HG03060 (cell line): ENCODE results near the gene HOXC5.
"Not testable (repeated sequence)": the region's sequence is repeated elsewhere in the genome, so short reads cannot be mapped to it uniquely, and the experiment has no call there.

Source experiments
- ATAC-seq: cut with Tn5 transposase; IDR thresholded peaks from one replicate; pipeline ENCODE4 v1.9.1; 2021; ENCODE audit warnings: low read depth, moderate number of reproducible peaks; ENCODE audit not compliant: unreplicated experiment

Gene HOXC5

DNA sequence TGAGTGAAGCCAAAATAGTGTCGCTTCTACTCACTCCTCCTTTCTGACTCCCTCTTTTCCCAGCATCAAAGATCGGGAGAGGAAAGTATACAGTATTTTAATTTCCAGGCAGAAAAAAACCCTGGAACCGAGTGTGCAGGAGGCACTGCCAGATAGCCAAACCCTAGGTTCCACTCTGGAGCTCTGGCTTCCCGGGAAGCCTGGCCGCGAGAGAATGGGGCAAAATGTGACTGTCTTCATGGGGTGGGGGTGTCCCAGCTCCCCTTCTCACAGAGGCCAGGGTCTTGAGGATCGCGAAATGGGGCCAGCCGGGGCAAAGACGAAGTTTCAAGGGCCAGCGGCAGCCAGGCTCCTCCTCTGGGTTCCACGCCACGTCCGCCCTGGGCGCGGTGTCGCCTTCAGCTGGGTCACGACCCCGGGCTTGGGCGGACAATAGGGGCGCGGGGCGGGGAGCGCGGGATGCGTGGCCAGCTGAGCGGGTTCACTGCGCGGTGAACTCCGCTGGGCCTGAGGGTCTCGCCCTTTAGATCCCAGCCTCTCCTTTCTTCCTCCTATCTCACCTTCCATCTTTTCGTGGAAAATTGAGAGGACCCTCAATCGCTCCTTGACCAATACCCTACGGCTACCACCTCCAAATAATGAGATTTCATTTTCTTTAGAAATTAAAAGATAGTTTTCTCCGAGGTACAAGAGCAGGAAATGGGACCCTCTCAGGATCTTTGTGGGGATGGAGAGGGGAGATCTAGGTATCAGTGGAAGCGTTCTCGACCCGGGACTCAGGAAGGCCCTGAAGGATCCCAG lies 27.5 kb downstream of the HOXC5 start:
- ATAC-seq = no peak

DNA sequence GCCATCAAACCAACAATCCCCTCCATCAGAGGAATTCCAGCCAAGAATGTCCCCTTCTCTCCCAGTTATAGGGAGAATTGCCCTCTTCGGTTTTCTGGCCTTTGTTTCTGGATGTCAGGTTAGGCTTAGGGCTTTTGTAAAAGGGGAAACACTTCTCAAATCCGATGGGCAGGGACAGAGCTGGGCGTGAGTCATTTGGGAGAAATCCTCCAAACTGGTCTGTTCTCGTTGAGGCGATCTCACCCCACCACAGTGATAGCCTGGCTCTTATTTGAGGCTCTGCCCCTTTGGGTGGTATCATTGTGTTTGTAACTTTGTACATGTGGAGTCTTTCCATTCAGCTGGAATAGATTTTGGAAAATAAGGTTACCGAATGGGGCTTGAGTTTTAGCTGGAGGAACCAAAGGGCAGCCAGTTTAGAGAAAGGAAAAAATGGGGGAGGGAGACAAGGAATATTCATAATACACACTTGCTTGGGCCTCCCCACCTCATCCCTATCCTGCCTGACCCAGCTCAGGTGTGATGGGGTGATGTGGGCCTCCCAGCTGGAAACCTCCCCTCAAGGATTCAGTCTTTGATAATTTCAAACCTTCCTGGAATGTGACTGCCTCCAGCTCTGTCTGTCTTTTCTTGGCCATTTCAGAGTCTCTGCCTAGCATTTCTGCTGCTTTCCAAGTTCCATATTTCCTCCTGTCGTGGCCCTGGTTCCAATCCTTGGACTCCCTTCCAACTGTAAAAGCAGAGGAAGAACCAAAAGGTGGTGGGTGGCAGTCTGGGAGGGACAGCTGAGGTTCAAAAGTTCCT lies 28.3 kb downstream of the HOXC5 start:
- ATAC-seq = no peak

DNA sequence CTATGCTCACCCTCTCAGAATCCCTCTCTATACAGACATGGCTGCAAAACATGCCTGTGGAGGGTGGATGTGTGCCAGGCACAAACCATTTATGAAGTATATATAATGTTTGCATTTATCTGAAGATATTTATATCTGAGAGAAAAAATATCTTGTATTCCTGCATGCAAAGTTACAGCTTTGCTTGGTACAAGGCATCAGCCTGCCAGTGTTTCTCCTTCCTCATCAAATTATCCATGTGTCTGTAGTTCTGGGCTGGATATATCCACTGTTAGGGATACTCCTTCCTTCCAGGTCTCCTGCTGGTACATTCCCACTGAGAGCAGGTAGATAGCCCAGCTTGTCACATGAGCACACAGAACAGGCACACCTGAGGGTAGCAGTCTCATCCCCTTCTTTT lies 32.8 kb downstream of the HOXC5 start:
- no peak for ATAC-seq

DNA sequence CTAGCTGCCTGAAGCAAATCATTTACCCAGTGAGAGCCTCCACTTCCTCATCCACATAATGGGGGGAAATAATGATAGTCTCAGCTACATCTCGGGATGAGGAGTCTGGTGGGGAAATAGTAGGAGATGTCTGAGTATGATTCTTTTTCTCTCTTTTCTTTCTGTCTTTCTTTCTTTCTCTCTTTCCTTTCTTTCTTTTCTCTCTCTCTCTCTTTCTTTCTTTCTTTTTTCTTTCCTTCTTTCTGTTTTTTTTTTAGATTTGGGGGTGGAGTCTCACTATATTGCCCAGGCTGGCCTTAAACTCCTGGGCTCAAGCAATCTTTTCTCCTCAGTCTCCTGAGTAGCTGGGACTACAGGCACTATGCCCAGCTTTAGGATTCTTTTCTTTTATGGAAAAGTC lies 33.6 kb downstream of the HOXC5 start:
- ATAC-seq = no peak

DNA sequence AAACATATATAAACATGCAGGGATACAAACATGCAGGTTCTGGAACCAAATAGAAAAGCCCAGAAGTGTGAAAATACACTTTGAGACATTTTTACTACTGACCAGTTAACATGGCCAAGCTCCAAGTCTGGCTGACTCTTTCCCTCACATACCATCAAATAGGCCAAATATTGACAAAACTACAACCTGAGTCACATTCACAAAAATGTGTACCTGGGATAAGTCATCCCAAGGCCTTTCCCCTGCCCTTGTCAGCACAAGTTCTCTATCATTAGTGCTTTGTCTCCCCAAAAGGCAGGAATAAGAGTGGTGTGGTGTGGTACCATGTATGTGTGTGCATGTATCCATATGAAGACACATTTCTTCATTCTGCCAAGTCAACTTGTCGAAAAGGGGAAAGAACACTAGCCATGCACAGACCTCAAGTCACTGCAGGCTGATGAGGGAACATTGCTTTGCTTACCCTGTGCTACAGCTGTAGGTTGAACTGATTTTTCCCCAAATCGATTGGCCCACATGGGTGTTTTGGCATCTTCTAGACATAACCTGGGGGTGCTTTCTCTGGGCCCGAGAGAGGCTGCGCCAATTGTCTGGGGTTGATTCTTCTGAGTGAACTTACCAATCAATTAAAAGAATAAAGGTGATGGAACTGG lies 35.7 kb downstream of the HOXC5 start:
- no peak for ATAC-seq

DNA sequence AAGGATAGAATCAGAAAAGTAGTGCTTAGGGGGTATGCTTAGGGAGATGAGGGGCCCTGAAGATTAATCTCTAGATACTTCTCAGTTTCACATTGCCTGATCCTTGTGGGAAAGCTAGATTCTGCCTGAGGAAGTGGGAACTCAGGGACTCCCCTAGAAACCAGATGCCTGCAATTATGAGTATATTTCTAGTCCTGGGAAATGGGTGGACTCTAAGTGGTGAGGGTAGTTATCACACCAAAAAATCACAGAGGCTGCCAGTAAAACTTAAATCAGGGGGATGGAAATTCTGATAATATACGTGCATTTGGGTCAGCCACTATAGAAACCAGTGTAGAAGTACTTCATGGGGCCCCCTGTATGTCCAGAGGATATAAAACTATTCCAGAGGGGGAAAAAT lies 39.1 kb downstream of the HOXC5 start:
- ATAC-seq = no peak

DNA sequence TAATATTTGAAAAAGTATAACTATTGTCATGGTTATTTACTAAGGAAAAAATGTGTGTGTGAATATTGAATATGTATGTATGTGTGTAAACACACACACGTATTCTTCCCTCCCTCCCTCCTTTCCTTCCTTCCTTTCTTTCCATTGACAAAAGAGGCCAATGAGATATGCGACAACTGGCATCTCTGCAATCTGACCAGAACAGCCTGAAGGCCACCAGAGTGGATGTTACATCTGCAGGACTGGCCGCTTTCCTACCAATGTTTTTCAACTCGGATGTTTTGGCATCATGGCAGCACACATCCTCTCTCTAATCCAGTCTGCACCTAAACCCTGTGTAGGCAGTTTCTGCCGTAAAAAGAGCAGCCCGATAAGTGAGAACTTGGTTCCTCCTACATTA lies 41.5 kb downstream of the HOXC5 start:
- ATAC-seq = no peak

DNA sequence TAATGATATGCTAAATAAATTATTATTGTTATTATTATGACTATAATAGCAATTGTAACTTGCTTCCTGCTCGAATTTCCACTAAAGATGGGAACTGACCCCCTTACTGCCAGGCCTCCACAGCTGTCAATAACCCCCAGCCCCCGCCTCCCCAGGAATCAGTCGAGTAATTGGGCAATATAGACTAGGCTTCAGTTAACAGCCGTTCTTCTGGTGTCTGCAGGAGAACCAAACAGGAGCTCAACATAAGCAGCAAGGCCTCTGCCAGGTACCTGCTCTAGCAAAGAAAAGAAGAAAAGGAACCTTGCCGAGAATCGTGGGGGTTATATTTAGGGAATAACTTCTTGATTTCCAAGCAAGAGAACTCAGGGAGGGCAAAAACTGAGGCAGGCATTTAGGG lies 42.6 kb downstream of the HOXC5 start:
- ATAC-seq = no peak

DNA sequence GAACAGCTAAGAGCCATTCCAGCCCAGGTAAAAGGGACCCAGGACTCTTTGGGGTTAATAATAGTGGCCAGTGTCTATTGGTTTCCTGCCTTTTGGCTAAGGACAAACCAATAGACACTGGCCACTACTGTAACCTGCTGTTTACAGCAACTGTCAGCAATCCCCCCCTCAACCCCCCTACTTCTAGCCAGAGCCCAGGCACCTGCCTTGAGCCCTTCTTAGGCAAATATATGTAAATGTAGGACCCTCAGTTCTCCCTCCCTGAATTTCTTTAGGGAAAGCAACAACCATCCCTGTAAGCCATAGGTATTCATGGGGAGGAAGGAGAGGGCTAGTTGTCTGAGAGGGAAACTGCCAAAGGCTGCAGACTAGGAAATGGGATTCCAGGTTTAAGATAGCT lies 43.1 kb downstream of the HOXC5 start:
- ATAC-seq = no peak

DNA sequence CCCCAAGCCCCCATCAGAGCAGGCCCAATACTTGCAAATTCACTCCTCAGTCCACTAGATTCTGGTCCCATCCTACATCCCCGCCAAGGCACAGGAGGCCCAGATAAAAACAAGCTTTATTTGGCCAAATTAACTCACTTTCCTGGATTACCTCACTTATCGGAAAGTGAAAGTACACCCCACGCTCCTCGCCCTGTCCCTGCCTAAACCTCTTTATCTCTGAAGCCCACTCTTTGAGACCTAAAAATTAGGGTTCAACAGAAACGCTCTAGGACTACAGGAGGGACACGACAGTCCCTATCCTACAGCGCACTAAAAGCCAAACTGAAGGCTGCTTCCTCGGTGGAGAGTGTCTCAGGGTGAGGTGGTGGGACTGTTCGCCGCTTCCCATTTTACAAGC lies 45.0 kb downstream of the HOXC5 start:
- not testable (repeated sequence) for ATAC-seq

DNA sequence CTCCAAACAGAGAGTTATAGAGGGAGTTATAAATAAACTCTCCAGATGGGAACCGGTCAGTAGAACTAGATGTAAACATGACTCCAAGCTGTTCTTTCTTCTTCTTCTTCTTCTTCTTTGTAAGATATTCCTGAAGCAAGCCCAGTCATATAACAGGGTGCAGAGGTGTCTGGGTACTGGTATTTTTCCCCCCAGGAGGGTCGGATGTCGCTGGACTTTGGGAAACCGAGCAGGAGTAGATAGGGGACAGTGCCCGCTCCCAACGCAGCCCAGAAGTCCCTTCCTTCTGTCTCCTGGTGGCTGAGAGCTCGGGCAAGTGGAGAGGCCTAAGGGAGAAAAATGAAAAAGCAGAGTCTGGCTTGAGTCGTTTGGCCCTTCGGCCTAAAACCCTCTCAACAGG lies 46.3 kb downstream of the HOXC5 start:
- ATAC-seq = not testable (repeated sequence)

DNA sequence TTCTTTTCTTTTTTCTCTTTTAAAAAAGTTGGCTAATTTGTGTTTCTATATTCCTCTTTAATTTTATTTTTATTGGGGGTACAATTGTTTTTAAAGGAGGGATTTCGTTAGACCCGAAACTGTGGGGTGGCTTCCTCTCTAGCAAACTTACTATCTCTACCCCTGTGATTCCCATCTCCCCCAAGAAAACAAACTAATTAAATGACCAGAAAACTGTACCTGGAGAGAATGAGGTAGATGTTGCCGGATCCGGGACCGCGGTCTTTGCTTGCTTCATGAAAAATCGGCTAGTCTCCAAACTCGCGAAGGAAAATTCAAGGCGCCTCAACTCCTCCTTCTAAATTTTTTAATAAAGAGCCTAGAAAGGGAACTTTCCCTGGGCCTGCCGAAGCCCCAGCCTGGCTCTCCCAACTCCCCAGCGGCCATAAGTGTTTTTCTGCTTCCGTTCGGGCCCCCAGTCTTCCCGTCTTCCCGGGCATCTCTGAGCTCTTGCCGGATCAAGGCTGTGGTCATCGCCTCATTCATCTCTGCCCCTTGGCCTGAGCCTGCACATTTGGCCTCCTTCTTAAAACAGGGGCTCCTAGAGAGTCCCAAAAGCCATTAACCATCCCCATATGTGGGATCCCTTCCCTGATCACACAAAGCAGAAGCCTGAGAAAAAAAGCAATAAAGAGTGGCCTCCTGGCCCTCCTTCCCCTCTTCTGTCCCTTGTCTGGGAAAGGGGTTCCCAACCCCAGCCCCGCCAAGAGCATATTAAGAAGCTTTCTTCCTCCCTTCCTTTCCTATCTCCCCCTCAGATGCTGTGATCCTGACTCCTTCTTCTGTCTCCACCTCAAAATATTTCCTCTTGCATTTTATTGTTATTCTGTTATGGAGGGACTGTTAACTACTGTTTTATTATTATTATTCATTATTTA lies 47.4 kb downstream of the HOXC5 start:
- ATAC-seq = not testable (repeated sequence)

DNA sequence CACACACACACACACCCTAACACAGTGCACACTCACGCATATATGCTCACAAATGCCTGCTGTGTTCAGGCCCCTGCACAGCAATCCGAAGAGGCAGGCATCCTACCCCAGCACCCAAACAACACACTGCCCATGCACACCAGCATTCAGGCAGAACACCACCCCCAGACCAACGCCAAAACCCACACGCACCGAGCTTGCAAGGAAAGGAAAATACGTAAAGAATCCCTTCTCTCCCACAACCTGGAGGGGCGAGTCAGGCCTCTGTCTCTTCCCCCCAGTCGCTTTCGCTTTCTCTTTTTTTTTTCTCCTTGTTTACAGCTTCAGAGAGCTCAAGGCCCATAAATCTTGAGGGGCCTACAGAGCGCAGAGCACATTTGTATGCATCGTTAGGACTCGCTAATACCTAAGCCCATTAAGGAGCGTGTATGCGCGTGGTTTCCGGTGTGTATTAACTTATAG lies 48.2 kb downstream of the HOXC5 start:
- not testable (repeated sequence) for ATAC-seq

DNA sequence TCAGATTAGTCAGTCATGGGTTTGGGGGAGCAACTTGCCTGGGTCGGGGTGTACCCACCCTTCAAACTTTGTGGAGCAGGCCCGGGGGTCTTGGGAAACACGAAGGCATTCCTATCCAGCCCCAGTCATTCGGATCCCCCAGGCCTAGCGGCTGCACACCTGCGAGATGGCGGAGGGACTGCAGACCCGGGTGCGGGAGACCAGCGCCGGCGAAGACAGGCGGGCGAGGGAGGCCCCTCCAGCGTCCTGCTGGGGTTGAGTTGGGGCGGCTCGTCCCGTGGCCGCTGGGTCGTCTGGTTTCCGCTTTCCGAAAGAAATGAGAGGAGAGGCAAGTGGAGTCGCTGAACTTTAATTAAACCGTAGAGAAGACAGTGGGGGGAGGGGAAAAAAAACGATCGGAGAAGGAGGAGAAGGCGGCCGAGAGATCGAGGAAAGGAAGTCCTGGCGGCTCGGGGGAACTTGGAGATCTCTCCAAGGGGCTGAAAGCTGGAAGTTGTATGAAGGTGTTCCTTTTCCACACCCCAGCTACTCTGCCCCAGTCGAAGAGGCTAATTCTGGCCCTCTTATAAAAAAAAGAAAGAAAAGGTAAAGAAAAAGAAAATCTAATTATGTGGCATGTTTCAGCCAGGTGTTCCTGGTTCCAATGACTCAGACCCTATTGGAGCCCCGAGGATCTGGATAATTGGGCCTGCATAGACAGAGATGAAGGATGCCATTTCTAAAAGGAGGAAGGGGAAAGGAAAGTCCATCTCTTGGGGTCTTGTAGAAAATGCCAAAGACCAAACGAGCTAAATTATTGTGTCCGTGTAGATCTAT lies 48.9 kb downstream of the HOXC5 start:
- not testable (repeated sequence) for ATAC-seq

DNA sequence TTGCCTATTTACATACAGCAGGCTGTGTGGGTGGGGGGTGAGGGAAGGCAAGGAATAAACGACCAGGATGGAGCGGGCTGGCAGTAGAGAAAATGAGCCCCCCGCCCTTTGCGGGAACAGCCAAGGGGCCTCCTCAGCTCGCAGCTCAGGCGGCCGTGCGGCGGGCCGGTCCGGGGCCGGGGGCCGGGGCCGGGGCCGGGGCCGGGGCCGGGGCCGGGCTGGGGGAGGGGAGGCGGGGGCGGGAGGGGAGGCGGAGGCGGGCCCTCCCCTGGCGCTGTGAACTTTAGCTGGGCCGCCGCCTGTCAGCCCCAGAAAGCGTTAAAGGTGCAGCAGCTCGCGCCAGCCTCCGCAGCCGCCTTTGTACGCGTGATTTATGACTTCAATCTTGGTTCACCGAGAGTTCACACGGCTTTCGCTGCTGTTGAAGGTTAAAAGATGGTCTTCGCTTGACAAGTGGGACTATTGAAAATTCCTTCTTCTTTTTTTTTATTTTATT lies 49.6 kb downstream of the HOXC5 start:
- ATAC-seq = no peak
